Measurements from ENCODE around the gene RNF43.

RNF43 gene

GRCh38 chr17:58369214-58370031 lies 47.9 kb downstream of the RNF43 start:
- in situ Hi-C loops (cut with HindIII; ENCODE audit: low sequenced_read_pairs) = no loop called here
- DNase-seq (ENCODE audit: low read depth, low spot score) = no peak
- TF ChIP-seq CTCF (IDR thresholded peaks at IDR 0.05; ENCODE audit: low read depth, low read length) = no peak
- H3K4me3 ChIP-seq (ENCODE audit: low read depth, low read length) = no peak overlapping the region

GRCh38 chr17:58368860-58369213 lies 48.5 kb downstream of the RNF43 start:
- no peak overlapping the region for H3K4me3 ChIP-seq (ENCODE audit: low read depth, low read length)
- DNase-seq (ENCODE audit: low read depth, low spot score) = no peak
- in situ Hi-C loops (cut with HindIII; ENCODE audit: low sequenced_read_pairs) = no loop called here
- TF ChIP-seq CTCF (IDR thresholded peaks at IDR 0.05; ENCODE audit: low read depth, low read length) = no peak
